Brain microvascular endothelial cell (primary cell): Measurements from ENCODE around the gene EPHA5.

Source experiments
- DNase-seq: peaks from one replicate; pipeline ENCODE4 v3.0.0-alpha.2; 2020
- H3K27ac ChIP-seq: fragments of 250-450 bp; sonication (Bioruptor Pico); 2 replicates; pipeline ENCODE4 v1.5.1; 2020; ENCODE audit warnings: mild to moderate bottlenecking, moderate library complexity
- H3K27me3 ChIP-seq: fragments of 250-450 bp; sonication (Bioruptor Pico); replicated peaks from 2 replicates; pipeline ENCODE4 v1.5.1; 2020; ENCODE audit warnings: mild to moderate bottlenecking
- H3K36me3 ChIP-seq: fragments of 250-450 bp; sonication (Bioruptor Pico); replicated peaks from 2 replicates; pipeline ENCODE4 v1.5.1; 2020; ENCODE audit warnings: mild to moderate bottlenecking
- H3K4me3 ChIP-seq: 2 replicates; pipeline ENCODE4 v1.5.1; 2011; ENCODE audit warnings: low read depth, mild to moderate bottlenecking, control low read depth, low read length, moderate library complexity
- in situ Hi-C: cut with HindIII; loops from 2 replicates; pipeline ENCODE4 v1.10.0; 2017; ENCODE audit warnings: low sequenced_read_pairs, low pct_ligation_motif_present
- TF ChIP-seq, protein P1 (sequence below): IDR thresholded peaks from 2 replicates; pipeline ENCODE4 v1.5.1; 2011; ENCODE audit warnings: low read depth, mild to moderate bottlenecking, moderate library complexity, low read length, control low read depth, inconsistent platforms; ENCODE audit errors: missing control alignments

EPHA5 gene

DNA sequence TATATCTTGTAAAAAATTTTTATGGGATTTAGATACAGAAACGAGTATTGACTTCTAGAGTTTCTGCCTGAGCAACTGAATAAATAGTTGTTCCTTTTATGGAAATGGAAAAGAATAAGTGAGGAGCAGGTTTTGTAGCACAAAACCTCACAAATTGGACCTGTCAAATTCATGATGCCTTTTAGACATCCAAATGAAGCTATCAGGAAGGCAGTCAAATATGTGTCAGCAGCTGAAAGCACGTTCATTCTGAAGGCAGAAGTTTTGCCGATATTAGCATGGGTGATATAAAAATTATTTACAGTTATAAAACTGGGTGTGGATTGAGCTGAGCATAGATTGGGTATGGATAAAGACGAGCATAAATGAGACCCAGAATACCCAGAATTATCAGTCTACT, 374.0 kb downstream of the EPHA5 start:
- H3K27ac ChIP-seq: no peak overlapping the region
- no peak for DNase-seq
- H3K4me3 ChIP-seq: no peak overlapping the region
- TF ChIP-seq, protein P1, sequence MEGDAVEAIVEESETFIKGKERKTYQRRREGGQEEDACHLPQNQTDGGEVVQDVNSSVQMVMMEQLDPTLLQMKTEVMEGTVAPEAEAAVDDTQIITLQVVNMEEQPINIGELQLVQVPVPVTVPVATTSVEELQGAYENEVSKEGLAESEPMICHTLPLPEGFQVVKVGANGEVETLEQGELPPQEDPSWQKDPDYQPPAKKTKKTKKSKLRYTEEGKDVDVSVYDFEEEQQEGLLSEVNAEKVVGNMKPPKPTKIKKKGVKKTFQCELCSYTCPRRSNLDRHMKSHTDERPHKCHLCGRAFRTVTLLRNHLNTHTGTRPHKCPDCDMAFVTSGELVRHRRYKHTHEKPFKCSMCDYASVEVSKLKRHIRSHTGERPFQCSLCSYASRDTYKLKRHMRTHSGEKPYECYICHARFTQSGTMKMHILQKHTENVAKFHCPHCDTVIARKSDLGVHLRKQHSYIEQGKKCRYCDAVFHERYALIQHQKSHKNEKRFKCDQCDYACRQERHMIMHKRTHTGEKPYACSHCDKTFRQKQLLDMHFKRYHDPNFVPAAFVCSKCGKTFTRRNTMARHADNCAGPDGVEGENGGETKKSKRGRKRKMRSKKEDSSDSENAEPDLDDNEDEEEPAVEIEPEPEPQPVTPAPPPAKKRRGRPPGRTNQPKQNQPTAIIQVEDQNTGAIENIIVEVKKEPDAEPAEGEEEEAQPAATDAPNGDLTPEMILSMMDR: no peak
- H3K36me3 ChIP-seq: no peaks in the 10 kb centered on the region
- no peaks in the 10 kb centered on the region for H3K27me3 ChIP-seq
- in situ Hi-C loops: no loop called here

GRCh38 chr4:65287071-65287470, 383.2 kb downstream of the EPHA5 start:
- Histone ChIP-seq H3K36me3 (no peaks in the 10 kb centered on the region), H3K27me3 (no peaks in the 10 kb centered on the region), H3K27ac (no peak overlapping the region), H3K4me3 (no peak overlapping the region)
- no peak for DNase-seq
- in situ Hi-C loops: no loop called here
- TF ChIP-seq, protein P1: no peak
